Raji (cell line): ENCODE results near the gene MKKS.

Source experiments
- POLR2A ChIP-seq: IDR thresholded peaks from 2 replicates; pipeline ENCODE4 v1.6.1; 2011; ENCODE audit warnings: low read depth, low read length, control low read depth; ENCODE audit not compliant: insufficient read depth

MKKS gene

GRCh38 chr20:10367943-10368701 lies 65.9 kb downstream of the MKKS start:
- TF ChIP-seq POLR2A: no peak

GRCh38 chr20:10367693-10367942 lies 66.4 kb downstream of the MKKS start:
- no peak for TF ChIP-seq POLR2A

- TF ChIP-seq POLR2A: no peak
Measured at GRCh38 chr20:10366898-10367692, 66.9 kb downstream of the MKKS start.

GRCh38 chr20:10362674-10363073 lies 71.3 kb downstream of the MKKS start:
- TF ChIP-seq POLR2A: no peak

- TF ChIP-seq POLR2A: no peak
Measured at GRCh38 chr20:10360878-10361277, 73.1 kb downstream of the MKKS start.

GRCh38 chr20:10359621-10360040 lies 74.4 kb downstream of the MKKS start:
- TF ChIP-seq POLR2A: no peak

GRCh38 chr20:10357974-10358373 lies 76.0 kb downstream of the MKKS start:
- no peak for TF ChIP-seq POLR2A

GRCh38 chr20:10357061-10357708 lies 76.8 kb downstream of the MKKS start:
- no peak for TF ChIP-seq POLR2A

GRCh38 chr20:10356628-10357027 lies 77.4 kb downstream of the MKKS start:
- no peak for TF ChIP-seq POLR2A

GRCh38 chr20:10352934-10353824 lies 80.8 kb downstream of the MKKS start:
- TF ChIP-seq POLR2A: no peak
